Stomach smooth muscle (tissue), 2 donors: ENCODE measurements around the gene ERO1A.
"Not testable (repeated sequence)": the region's sequence is repeated elsewhere in the genome, so short reads cannot be mapped to it uniquely, and the experiment has no call there.

ENCODE experiments used
- H3K27ac ChIP-seq: one replicate; pipeline ENCODE4 v1.7.0; 2013; ENCODE audit warnings: mild to moderate bottlenecking, low read length, inconsistent platforms
- H3K27me3 ChIP-seq, 2 donors: one replicate each; pipeline ENCODE4 v1.7.0; 2013; ENCODE audit warnings: low read length in 2 of 2; ENCODE audit not compliant: insufficient read depth in 2 of 2, control insufficient read depth in 1 of 2
- H3K36me3 ChIP-seq, 2 donors: one replicate each; pipeline ENCODE4 v1.7.0; 2013; ENCODE audit warnings: low read length in 2 of 2; ENCODE audit not compliant: control insufficient read depth in 2 of 2, insufficient read depth in 2 of 2
- H3K4me1 ChIP-seq: one replicate; pipeline ENCODE4 v1.7.0; 2013; ENCODE audit warnings: low read length; ENCODE audit not compliant: control insufficient read depth, insufficient read depth
- H3K4me3 ChIP-seq, 2 donors: one replicate each; pipeline ENCODE4 v1.7.0; 2013; ENCODE audit warnings: low read length in 2 of 2
- H3K9ac ChIP-seq, 2 donors: one replicate each; pipeline ENCODE4 v1.7.0; 2013; ENCODE audit warnings: low read length in 2 of 2, mild to moderate bottlenecking in 1 of 2
- H3K9me3 ChIP-seq, 2 donors: one replicate each; pipeline ENCODE4 v1.7.0; 2013; ENCODE audit warnings: low read length in 2 of 2; ENCODE audit not compliant: control insufficient read depth in 2 of 2
- donor health status: healthy.
- donor health status: Pancreatic carcinoma.

The ERO1A gene

GRCh38 chr14:52727509-52727908 is 32.2 kb upstream of the ERO1A start:
- not testable (repeated sequence) for H3K4me3 ChIP-seq, H3K4me1 ChIP-seq, H3K27ac ChIP-seq, H3K9ac ChIP-seq, H3K27me3 ChIP-seq, H3K9me3 ChIP-seq
- H3K36me3 ChIP-seq: peaks cover 21 to 32% of the 10 kb centered on the region in 2 donors

GRCh38 chr14:52724360-52724644 is 28.9 kb upstream of the ERO1A start:
- Histone ChIP-seq H3K27me3 (no peaks in the 10 kb centered on the region), H3K36me3 (peaks cover 34 to 50% of the 10 kb centered on the region in 2 donors), H3K9ac (no peak overlapping the region), H3K9me3 (no peaks in the 10 kb centered on the region), H3K4me1 (no peaks in the 10 kb centered on the region), H3K27ac (no peak overlapping the region), H3K4me3 (no peak overlapping the region)

- H3K27ac ChIP-seq: no peak overlapping the region
- no peaks in the 10 kb centered on the region for H3K27me3 ChIP-seq
- H3K9me3 ChIP-seq: no peaks in the 10 kb centered on the region
- peaks cover 34 to 56% of the 10 kb centered on the region in 2 donors for H3K36me3 ChIP-seq
- H3K4me3 ChIP-seq: no peak overlapping the region
- H3K4me1 ChIP-seq: no peaks in the 10 kb centered on the region
- no peak overlapping the region for H3K9ac ChIP-seq
Measured at GRCh38 chr14:52723514-52724359, 28.4 kb upstream of the ERO1A start.

DNA sequence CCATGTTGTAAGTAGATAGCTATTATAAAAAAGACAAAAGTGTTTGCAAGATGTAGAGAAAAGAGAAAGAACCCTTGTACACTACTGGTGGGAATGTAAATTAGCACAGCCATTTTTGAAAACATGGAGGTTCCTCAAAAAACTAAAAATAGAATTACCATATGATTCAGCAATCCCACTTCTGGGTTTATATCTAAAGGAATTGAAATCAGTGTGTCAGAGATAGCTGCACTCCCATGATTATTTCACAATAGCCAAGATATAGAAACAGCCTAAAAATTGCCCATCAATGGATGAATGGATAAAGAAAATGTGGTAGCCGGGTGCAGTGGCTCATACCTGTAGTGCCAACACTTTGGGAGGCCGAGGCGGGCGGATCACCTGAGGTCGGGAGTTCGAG is 20.8 kb upstream of the ERO1A start:
- Histone ChIP-seq H3K9me3 (no peaks in the 10 kb centered on the region), H3K27me3 (no peaks in the 10 kb centered on the region), H3K9ac (no peak overlapping the region), H3K4me3 (no peak overlapping the region), H3K36me3 (peaks cover 31 to 62% of the 10 kb centered on the region in 2 donors), H3K4me1 (no peaks in the 10 kb centered on the region), H3K27ac (no peak overlapping the region)

- Histone ChIP-seq H3K4me1 (peaks cover under 1% of the 10 kb centered on the region), H3K27me3 (no peaks in the 10 kb centered on the region), H3K27ac (no peak overlapping the region), H3K4me3 (no peak overlapping the region), H3K9ac (no peak overlapping the region), H3K36me3 (peaks cover 27 to 44% of the 10 kb centered on the region in 2 donors), H3K9me3 (no peaks in the 10 kb centered on the region)
Measured at GRCh38 chr14:52711666-52712065, 16.3 kb upstream of the ERO1A start.

- Histone ChIP-seq H3K36me3 (peaks cover 8 to 13% of the 10 kb centered on the region in 2 donors), H3K4me1 (peaks cover 5% of the 10 kb centered on the region), H3K27ac (peak within 1 kb of the TSS; percentile 89)
Measured at GRCh38 chr14:52706724-52707706, 11.7 kb upstream of the ERO1A start, which contains the start of gene PSMC6. PSMC6 (plus strand) TSS chr14:52707200; CDS start chr14:52707220, 20 bp downstream.

DNA sequence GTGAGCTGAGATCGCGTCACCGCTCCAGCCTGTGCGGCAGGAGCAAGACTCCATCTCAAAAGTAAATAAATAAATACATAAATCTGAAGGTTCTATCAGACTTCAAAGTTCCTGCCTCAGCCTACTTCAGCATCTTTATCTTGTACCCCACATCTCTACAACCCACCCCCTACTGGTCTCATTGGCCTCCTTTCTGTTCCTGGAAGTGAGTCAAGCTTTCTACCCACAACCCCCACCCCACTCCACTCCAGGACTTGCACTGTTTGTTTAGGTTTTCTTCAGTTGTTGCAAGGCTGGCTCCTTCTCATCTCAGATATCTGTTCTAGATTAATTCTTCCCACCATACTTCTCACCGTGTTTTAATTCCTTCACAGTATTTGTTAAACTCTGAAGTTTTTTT is 10.9 kb upstream of the ERO1A start:
- no peaks in the 10 kb centered on the region for H3K27me3 ChIP-seq
- H3K4me3 ChIP-seq: peak overlapping the region; percentile 96 to 97
- peak overlapping the region; percentile 80 to 90 for H3K9ac ChIP-seq
- H3K27ac ChIP-seq: peak overlapping the region; percentile 89
- H3K36me3 ChIP-seq: peaks cover 6 to 9% of the 10 kb centered on the region in 2 donors
- no peaks in the 10 kb centered on the region for H3K9me3 ChIP-seq
- peaks cover 5% of the 10 kb centered on the region for H3K4me1 ChIP-seq

More at GRCh38 chr14:52706724-52707706, 11.7 kb upstream of the ERO1A start, which contains the start of gene PSMC6:
- peak within 1 kb of the TSS; percentile 96 to 97 for H3K4me3 ChIP-seq
- no peaks in the 10 kb centered on the region for H3K27me3 ChIP-seq
- H3K9me3 ChIP-seq: no peaks in the 10 kb centered on the region
- H3K9ac ChIP-seq: peak within 1 kb of the TSS; percentile 80 to 94

GRCh38 chr14:52703664-52704063 is 8.3 kb upstream of the ERO1A start:
- no peaks in the 10 kb centered on the region for H3K9me3 ChIP-seq
- no peak overlapping the region for H3K9ac ChIP-seq
- no peaks in the 10 kb centered on the region for H3K27me3 ChIP-seq
- no peaks in the 10 kb centered on the region for H3K36me3 ChIP-seq
- H3K4me1 ChIP-seq: peaks cover 5% of the 10 kb centered on the region
- H3K27ac ChIP-seq: no peak overlapping the region
- no peak overlapping the region for H3K4me3 ChIP-seq

- Histone ChIP-seq H3K9ac (no peak overlapping the region), H3K27ac (no peak overlapping the region)
Measured at GRCh38 chr14:52703225-52703624, 7.9 kb upstream of the ERO1A start.

GRCh38 chr14:52701223-52701622 is 5.9 kb upstream of the ERO1A start:
- no peaks in the 10 kb centered on the region for H3K27me3 ChIP-seq
- no peaks in the 10 kb centered on the region for H3K9me3 ChIP-seq
- H3K36me3 ChIP-seq: no peaks in the 10 kb centered on the region
- no peak overlapping the region for H3K4me3 ChIP-seq
- H3K27ac ChIP-seq: no peak overlapping the region
- H3K4me1 ChIP-seq: peaks cover under 1% of the 10 kb centered on the region
- no peak overlapping the region for H3K9ac ChIP-seq

More at GRCh38 chr14:52703225-52703624, 7.9 kb upstream of the ERO1A start:
- Histone ChIP-seq H3K4me1 (peaks cover 5% of the 10 kb centered on the region), H3K36me3 (no peaks in the 10 kb centered on the region), H3K9me3 (no peaks in the 10 kb centered on the region), H3K4me3 (no peak overlapping the region), H3K27me3 (no peaks in the 10 kb centered on the region)
